Activated naive CD8-positive, alpha-beta T cell treated with anti-CD3 and anti-CD28 coated beads, Interleukin-2, amount 50 U/mL, for 16 hours (primary cell): Measurements from ENCODE around the gene SLC10A6.

Source experiments
- DNase-seq: peaks from one replicate; pipeline ENCODE4 v3.0.0-alpha.2; 2020; ENCODE audit warnings: low read depth, low spot score

The SLC10A6 gene

DNA sequence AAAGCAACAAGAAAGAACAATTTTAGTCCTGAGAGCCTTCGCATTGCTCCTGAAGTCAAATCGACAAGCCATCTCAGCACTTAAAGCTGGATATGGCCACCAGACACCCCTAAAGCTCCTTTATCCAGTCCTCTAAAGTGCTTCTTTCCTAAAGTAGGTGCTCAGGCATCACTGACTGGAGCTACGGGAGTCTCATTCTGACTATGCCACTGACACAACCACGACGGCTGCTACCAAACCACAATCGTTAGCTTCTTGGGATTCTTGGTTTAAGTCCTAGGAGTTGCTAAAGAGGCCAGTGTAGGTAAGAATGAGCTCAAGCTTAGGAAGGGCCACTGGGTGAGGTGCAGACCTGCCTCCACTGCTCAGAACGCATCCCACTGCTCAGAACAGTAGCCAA lies 1.0 kb downstream of the SLC10A6 start:
- DNase-seq, result no peak

DNA sequence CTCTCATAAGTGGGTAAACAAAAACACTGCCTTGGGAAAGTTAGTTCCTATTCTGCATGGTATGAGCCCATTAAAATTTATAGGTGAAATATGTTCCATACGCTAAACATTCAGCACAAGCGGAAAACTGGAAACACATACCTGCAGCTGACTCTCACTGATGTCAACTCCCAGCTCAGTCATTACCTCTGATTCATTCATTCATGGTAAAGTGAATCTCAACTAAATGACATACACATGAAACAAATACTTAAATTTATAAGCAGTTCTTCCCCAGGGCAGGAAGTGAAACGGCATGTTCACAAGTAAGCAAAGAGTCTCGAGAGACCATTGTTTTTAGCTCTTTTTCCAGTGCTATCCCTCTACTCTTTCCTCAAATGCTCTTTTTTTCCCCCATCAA lies 1.6 kb downstream of the SLC10A6 start:
- DNase-seq, result no peak

DNA sequence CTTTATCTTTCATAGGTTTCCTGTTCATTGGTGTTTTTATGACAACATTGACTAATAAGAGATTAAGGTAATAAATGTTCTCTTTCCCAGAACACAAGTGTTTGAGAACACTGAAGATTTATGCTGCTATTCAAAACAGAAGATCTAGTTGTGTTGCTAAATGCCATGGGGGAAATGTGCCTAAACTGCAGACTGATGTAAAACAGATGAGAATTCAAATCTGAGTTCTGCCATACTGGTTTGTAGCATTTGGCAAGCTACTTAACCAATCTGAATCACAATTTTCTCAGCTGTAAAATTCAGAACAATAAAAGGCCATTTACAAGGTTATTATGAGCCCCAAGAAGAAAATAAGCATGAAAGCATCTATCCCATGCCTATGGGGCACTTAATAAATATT lies 2.3 kb downstream of the SLC10A6 start:
- no peak for DNase-seq

DNA sequence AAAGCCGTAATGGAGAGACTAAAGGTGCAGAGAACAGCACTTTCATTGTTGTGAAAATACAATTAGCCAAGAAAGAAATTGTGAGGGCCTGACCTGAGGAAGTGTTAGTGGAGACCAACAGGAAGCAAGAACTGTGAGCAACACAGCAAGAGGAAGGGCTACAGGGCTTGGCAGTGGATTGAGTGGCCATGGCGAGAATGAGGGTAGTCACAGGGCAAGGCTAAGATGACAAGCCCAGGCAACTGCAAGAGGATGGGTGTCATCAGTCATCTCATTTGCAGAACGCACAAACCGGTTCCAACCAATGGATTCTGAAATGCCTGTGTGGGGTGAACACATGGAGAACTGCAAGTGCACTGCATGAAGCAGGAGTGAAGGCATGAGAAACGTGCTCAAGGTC lies 3.6 kb downstream of the SLC10A6 start:
- DNase-seq, result no peak

DNA sequence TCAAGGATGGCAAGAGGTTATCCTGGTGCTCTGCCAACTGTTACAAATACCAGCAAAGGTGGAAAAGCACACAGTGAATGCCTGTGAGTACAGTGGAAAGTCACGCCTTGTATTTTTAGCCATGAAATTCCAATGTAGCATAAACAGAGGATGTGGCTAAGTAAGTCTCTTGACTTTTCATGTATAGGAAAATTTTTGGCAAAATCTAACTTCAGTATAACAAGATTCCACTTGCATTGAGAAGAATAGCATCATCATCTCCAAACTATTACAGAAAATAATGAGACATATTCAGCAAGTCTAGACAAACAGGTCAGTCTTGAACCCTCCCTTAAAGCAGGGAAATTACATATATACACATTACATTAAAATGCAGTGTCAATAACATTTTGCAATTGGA lies 7.9 kb downstream of the SLC10A6 start:
- no peak for DNase-seq

DNA sequence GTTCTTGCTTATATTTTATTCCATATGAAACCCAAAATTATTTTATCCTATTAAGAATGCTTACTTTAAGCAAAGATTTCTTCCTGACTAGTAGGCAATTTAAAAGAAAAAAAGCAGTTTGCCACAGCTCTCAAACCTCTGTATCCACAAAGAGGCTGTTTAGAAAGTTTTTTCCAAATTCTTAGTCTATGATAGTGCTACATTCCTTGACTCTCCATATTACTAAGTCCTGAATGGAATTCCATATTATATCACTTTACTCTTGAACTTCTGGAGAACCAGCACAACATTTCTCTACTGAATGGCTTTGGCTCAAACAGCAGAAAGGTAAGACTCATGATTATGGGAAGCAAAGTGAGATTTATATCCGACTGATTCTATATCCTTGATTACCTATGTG lies 8.3 kb downstream of the SLC10A6 start:
- DNase-seq, result no peak

DNA sequence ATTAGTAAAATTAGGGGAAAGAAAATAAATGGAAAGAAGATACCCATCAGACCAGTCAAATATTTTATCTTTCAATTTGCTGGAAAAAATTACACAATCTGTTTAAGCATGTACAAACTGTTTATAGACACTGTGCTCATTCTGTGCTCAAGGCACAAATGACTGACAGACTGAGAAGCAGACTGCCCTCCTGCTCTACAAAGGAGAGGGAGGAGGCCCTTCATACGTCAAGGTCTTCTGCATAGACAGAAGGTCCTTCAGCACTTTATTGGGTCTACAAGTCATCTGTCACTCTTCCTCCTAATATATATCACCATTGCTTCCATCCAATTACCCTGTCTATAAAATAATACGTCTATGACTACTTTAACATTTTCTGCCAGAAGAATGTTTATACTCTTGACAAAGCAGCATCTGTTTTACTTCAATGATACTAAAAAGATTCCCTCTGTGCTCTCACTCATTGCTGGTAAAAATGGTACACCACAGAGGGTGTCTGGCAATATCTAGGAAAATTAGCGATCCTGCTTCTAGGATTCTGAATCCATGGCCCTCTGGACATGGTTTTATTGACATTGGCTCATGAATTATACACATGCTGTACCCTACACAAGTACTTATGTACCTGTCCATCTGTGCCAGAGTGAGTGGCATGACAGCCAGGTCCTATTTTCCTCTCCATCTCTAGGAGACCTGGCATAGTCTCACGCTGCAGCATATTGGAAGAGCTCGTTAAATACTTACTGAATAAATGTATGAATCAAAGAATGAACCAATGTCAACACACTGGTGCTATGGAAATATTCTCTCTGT lies 11.3 kb downstream of the SLC10A6 start:
- no peak for DNase-seq

DNA sequence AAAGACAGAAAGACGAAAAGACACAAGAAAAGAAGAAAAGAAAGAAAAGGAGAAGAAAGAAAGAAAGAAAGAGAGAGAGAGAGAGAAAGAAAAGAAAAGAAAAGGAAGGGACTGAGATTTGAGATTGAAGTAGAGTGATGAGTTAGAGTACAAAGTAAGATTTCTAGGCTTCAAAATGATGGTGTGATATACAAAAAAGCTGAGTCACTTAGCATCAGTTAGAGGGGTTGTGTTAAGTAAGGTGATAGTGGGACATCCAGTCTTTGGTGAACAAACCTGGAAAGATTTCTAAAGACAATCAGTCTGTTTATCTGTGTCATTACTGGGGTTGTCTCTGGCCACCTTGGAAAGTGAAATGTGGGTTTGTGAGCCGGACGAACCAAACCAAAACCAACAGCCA lies 13.5 kb downstream of the SLC10A6 start:
- DNase-seq, result no peak

DNA sequence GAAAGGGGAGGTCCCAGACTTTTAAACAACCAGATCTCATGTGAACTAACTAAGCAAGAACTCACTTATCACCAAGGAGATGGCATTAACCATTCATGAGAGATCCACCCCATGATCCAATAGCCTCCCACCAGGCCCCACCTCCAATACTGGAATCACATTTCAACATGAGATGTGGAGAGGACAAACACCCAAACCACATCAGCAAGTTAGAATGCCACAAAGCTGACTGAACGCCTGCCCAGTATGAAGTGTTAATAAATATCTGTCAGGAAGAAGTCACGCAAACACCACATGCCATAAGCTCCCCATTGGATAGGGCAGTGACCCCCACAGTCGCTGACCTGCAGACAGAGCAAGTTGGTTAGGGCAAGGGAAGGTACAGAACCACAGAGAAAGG lies 14.3 kb downstream of the SLC10A6 start:
- DNase-seq, result no peak

DNA sequence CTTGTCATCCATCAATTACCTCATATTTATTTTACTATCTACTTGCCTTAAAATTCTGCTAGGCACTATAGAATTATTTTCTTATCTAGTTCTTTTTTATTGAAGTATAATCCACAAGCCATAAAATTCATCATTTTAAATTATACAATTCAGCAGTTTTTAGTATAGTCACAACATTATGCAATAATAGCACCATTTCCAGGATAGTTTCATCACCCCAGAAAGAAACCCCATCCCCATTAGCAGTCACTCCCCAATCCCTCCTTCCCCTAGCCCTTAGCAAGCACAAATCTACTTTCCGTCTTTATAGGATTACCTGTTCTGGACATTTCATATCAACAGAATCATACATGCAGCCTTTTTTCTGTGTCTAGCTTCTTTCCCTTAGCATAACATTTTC lies 15.6 kb downstream of the SLC10A6 start:
- no peak for DNase-seq

DNA sequence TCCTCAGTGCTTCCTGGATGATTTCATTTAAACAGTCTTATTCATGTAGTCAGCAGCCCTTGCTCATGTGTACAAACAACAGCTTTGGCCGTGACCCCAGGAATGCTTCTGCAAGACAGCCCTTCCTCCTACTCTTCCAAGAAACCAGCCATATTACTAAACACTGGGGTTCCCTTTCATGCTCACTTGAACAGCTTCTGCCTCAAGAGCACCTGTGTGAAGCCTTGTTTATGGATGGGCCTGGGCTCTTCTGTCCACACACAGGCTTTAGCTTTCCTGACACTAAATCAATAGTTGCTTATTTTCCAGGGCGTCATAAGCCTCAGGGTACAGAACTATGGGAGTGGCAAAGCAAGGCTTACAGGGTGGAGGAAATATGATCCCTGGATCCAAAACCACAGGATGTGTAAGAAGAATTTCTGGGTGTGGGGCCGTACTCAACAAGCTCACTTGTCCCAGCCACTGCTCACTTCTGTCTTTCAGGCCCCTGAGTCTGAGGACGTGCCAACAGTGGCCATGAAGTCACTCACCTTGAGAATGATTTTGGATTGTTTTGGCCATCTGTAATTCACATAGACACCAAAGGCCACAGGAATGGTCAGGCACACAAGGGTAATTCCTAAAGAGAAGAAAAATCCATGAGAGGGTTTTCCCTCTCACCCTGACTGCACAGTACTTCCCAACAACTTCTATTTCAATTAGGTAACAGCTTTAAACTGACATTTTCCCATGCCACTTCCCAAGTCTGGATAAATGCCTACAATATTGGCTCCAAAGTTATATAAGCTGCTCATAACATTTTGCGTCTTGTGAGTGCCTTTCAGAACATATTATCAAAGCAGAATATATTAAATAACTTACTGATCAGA lies 17.7 kb downstream of the SLC10A6 start:
- no peak for DNase-seq

DNA sequence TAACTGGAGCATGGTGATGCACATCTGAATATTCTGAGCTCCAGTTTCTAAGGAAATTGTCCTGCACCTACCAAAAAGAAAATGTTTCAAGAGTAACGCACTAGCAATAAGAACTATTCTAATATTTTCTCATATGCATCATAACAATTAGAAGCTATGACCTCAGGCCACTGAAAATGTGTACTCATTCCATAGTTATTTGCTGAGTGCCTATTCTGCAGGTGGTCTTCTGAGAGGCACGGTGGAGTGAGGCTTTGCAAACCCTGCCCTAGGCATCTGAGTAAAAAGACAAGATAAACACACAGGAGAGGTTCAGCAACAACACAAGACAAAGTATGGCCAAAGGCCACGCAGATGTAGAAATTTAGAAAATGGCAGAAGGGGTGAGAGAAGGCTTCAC lies 23.7 kb downstream of the SLC10A6 start:
- DNase-seq, result no peak

DNA sequence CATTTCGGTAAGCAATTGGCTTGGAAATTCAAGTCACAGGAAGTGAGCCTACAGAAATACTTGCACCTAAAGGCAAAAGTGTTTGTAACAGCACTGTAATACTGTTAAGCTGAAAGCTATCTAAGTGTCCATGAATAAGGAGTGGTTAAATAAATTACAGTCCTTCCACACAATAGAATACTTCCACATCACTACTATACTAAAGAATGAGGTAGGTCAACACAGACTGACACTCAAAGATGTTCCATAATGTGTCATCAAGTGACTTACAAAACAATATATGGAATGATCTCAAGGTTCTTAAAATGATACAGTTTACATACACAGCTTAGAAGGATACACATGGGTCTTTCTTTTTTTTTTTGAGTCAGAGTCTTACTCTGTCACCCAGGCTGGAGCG lies 27.0 kb downstream of the SLC10A6 start:
- DNase-seq, result no peak

DNA sequence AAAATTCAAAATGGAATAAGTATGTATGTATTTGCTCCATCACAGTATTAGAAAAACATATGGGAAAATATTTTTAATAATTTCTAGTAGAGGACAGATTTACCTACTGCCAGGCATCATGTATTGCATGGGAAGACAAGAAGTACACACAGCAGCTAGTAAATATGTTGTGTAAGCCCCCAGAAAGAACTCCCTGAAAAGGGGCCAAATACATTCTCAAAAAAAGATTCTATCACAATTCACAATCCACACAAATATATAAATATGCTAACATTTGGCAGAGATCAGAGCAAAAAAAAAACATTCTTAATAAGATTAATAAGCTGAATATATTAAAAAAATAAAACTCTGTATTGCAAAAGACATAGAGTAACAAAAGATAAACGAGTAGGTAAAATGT lies 28.0 kb downstream of the SLC10A6 start:
- DNase-seq, result no peak

DNA sequence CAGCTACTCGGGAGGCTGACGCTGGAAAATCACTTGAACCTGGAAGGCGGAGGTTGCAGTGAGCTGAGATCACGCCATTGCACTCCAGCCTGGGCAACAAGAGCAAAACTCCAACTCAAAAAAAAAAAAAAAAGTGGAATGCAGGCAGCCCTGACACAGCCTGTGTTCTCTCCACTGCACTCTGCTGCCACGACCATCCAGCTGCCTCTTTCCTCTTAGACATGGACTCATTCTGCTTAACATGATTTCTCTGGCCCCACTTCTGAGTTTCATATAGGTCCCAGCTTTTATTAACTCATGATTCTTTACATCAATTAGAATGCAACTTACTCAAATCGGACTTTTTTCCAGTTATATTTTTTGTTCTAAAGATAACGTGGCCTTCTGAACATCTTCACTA lies 29.6 kb downstream of the SLC10A6 start:
- no peak for DNase-seq

DNA sequence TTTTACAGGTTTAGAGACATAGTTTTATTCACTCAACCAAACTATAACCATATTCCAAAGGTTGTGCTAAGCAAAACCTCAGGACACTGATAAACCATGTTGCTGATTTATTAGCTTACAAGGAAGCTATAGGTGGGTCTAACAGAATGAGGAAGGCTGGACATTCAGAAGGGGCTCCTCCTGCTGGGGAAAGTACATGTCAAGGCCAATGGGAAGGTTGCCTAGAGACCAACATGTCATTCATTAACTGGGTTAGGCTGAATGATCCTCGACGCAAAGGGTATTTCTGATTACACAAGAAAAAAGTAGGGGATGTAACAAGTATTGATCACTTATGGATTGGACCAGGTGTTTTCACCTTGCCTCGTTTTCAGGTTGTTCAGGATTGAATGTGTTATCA lies 30.3 kb downstream of the SLC10A6 start:
- DNase-seq, result no peak

DNA sequence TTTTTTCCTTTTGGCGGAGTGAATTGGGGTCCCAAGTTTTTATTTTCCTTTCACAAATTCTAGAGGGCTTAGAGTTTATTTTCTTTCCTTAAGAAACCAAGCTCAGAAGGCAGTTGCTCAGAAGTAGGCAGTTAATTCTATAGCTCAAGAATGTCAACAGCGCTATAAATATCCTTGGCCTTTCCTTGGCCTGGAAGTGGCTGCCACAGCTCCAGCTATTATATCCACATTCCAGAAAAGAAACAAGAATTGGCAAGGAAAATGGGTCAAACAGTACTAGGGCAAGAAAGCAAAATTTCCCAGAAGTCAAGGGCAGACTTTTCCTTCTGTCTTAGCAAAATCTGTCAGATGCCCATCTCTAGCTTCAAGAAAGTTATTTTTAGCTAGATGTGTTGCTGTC lies 31.0 kb downstream of the SLC10A6 start:
- DNase-seq, result no peak

DNA sequence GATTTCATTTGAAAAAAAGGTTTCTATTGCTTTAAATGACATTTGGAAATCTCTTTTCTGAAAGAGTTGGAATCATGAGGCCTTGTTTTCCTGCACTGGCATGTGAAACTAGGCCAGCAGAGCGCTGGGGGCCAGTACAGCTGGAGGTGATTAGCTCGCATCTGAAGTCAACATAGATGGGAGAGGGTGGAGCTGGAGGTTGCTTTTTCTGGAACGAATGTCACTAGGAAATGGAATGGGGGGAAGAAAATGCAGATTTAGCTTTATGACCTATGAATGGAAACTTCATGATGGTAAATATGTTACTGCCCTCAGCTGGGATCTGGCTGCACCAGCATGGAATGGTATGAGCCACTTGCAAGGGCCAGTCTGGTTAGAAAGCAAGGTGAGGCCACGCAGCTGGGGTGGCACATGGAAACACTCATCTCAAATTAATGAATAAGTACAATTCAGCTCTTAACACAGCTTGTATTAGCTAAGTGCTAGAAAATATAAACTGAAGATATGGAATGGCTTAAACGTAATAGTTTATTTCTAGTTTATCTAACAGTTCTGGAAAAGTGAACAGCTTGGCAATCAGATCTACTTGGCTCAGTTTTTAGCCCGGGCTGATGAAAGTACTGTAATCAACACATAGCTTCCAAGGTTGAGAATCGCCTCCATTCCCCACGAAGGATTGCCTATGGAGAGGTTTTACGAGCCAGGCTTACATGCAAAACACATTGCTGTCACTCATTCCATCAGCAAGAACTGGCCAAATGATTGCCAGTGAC lies 32.5 kb downstream of the SLC10A6 start:
- DNase-seq, result no peak

DNA sequence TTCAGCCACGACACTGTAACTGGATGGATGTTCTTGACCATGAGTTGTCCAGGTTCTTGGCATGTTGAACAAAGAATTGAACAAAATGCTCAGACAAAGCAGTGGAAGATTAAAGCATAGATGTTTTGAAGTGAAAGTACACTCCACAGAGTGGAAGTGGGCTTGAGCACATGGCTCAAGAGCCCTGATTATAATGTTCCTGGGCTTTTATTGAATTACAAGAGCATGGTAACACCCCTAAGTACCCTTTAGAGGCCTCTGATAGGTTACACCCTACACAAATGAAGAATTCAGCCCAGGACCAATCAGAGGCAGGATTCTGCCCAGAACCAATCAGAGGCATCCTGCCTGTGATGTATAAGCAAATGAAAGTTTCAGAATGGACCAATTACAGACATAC lies 33.5 kb downstream of the SLC10A6 start:
- no peak for DNase-seq

DNA sequence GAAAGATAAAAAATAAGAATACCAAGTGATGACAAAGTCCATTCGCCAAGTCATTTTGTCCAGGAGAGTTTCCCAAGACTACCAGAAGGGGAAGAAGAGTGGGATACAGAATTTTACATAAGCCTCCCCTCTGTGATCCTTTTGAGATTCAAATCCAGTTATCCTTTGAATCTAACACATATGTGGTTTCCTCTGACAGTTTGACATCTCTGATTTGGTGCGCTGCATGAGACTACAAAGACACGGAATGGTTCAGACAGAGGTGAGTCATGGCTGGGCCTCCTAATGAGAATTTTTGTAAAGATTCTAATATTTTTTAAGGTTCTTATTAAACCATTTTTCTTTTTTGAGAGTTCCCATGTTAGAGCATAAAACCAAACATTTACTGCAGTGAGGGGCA lies 38.3 kb downstream of the SLC10A6 start:
- DNase-seq, result no peak

DNA sequence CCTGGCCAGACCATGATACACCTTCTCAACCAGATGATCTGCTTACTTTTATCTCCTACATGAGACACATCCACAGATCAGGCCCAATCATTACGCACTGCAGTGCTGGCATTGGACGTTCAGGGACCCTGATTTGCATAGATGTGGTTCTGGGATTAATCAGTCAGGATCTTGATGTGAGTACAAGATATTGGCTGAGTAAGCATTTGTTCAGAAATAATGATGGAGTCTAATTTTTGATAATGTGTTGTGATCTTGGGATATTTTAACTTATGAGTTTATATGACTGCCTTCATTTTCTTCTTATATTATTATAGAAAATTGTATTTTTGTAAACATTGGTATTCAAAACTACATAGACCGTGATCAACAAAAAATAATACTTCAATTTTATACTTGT lies 39.4 kb downstream of the SLC10A6 start:
- DNase-seq, result no peak

DNA sequence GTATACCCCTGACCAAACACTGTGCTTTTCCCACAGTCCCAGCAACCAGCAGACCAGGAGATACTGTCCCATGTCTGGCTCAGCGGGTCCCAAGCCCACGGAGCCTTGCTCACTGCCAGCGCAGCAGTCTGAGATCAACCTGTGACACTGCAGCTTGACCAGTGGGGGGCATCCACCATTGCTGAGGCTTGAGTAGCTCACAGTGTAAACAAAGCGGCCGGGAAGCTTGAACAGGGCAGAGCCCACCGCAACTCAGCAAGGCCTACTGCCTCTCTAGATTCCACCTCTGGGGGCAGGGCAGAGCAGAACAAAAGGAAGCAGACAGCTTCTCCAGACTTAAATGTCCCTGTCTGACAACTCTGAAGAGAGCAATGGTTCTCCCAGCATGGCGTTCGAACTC lies 58.1 kb downstream of the SLC10A6 start:
- DNase-seq, result no peak
